Left lobe of liver (tissue), 2 donors: ENCODE results near the gene LFNG. TPM values are rescaled to one million over a fixed set of nuclear protein-coding genes. Genes with fewer than 3 reads are reported as not detected.
A peak's percentile ranks its signal among the peaks of the same experiment; 100 is the strongest.
"Not testable (repeated sequence)": the region's sequence is repeated elsewhere in the genome, so short reads cannot be mapped to it uniquely, and the experiment has no call there.

Experiments used
- ATAC-seq: fragments of 200-7000 bp; cut with Tn5 transposase; one replicate; pipeline ENCODE4 v1.9.1; 2020; ENCODE audit warnings: mild to moderate bottlenecking, moderate library complexity
- DNase-seq: peaks from one replicate; pipeline ENCODE4 v3.0.0-alpha.2; 2020; ENCODE audit warnings: low spot score
- total RNA-seq: library from RNA; stranded (reverse); gene quantifications from one replicate; pipeline ENCODE4 v1.2.1, GENCODE V29; 2021
- donor health status: DM: no; HTN: no; CAD: no; lungs with moderate emphysema.
- donor health status: DM: no; HTN: yes; CAD: no.

Gene LFNG
- total RNA-seq, 1 donor from 2014 or later, result 1.2 TPM

GRCh38 chr7:2528481-2529095 is 9.0 kb downstream of the LFNG start:
- ATAC-seq, result no peak
- DNase-seq, result no peak

GRCh38 chr7:2529161-2530070 is 9.8 kb downstream of the LFNG start:
- ATAC-seq, result peak; percentile 49
- DNase-seq, result no peak

GRCh38 chr7:2530071-2530987 is 10.8 kb downstream of the LFNG start:
- no peak for DNase-seq
- peak; percentile 30 for ATAC-seq

GRCh38 chr7:2530994-2531795 is 11.6 kb downstream of the LFNG start:
- ATAC-seq, result peak; percentile 22
- DNase-seq, result not testable (repeated sequence)

GRCh38 chr7:2531796-2532110 is 12.2 kb downstream of the LFNG start:
- not testable (repeated sequence) for ATAC-seq, DNase-seq

GRCh38 chr7:2532199-2532772 is 12.7 kb downstream of the LFNG start:
- not testable (repeated sequence) for DNase-seq, ATAC-seq

GRCh38 chr7:2532816-2533215 is 13.2 kb downstream of the LFNG start:
- ATAC-seq, DNase-seq: not testable (repeated sequence)

- not testable (repeated sequence) for ATAC-seq, DNase-seq
Observed at GRCh38 chr7:2533566-2533965, 14.0 kb downstream of the LFNG start.

- not testable (repeated sequence) for DNase-seq
Observed at GRCh38 chr7:2534214-2534613, 14.6 kb downstream of the LFNG start.

GRCh38 chr7:2535872-2536627 is 16.5 kb downstream of the LFNG start:
- ATAC-seq, DNase-seq: not testable (repeated sequence)

More at GRCh38 chr7:2534214-2534613, 14.6 kb downstream of the LFNG start:
- ATAC-seq, result not testable (repeated sequence)

GRCh38 chr7:2537981-2538851 is 18.6 kb downstream of the LFNG start:
- DNase-seq (no peak), ATAC-seq (peak; percentile 11)

GRCh38 chr7:2539031-2539911 is 19.7 kb downstream of the LFNG start:
- ATAC-seq, result no peak
- DNase-seq, result no peak

GRCh38 chr7:2540133-2540532 is 20.6 kb downstream of the LFNG start:
- ATAC-seq, result no peak
- DNase-seq, result no peak

GRCh38 chr7:2540641-2541051 is 21.1 kb downstream of the LFNG start:
- ATAC-seq, result no peak

GRCh38 chr7:2541291-2542010 is 21.9 kb downstream of the LFNG start:
- no peak for DNase-seq
- no peak for ATAC-seq

More at GRCh38 chr7:2540641-2541051, 21.1 kb downstream of the LFNG start:
- DNase-seq, result no peak
